ENCODE measurements around the gene FBH1.
"Not testable (repeated sequence)": the region's sequence is repeated elsewhere in the genome, so short reads cannot be mapped to it uniquely, and the experiment has no call there.

The FBH1 gene

GRCh38 chr10:5960070-5960972 is 70.3 kb downstream of the FBH1 start:
- ChIA-PET CTCF (interaction anchor here (1.0 to 1.9 kb wide), 3 partner anchors 54 to 128 kb away, joined by 3 to 8 read pairs (median 6); no protein-coding TSS in a partner anchor), POLR2A (no interaction called here)
- no peak for TF ChIP-seq CTCF (IDR thresholded peaks at IDR 0.05; ENCODE audit: insufficient read depth, low read length, missing control alignments)
- no peak for DNase-seq (ENCODE audit: low read depth, low spot score)
- H3K4me3 ChIP-seq (ENCODE audit: low read depth, low read length), result no peak overlapping the region

GRCh38 chr10:5960973-5961275 is 70.9 kb downstream of the FBH1 start:
- DNase-seq (ENCODE audit: low read depth, low spot score); POLR2A ChIA-PET; H3K4me3 ChIP-seq (ENCODE audit: low read depth, low read length): not testable (repeated sequence)
- CTCF ChIA-PET, result interaction anchor here (1.0 to 2.0 kb wide), 3 partner anchors 16 to 127 kb away, joined by 3 to 6 read pairs (median 4); partner anchors contain the start of gene IL15RA

- POLR2A ChIA-PET, result no interaction called here
- no peak overlapping the region for H3K4me3 ChIP-seq (ENCODE audit: low read depth, low read length)
- no peak for TF ChIP-seq CTCF (IDR thresholded peaks at IDR 0.05; ENCODE audit: insufficient read depth, low read length, missing control alignments)
- CTCF ChIA-PET, result interaction anchor here (1.0 to 2.0 kb wide), 2 partner anchors 16 to 52 kb away, joined by 4 to 6 read pairs; partner anchors contain the start of gene IL15RA
- DNase-seq (ENCODE audit: low read depth, low spot score), result no peak
Observed at GRCh38 chr10:5961405-5962100, 71.5 kb downstream of the FBH1 start.

- DNase-seq (ENCODE audit: low read depth, low spot score); POLR2A ChIA-PET; H3K4me3 ChIP-seq (ENCODE audit: low read depth, low read length): not testable (repeated sequence)
- CTCF ChIA-PET, result interaction anchor here (1.0 to 2.0 kb wide), 2 partner anchors 15 to 439 kb away, joined by 4 read pairs; partner anchors contain the start of gene IL15RA
Observed at GRCh38 chr10:5962358-5962940, 72.4 kb downstream of the FBH1 start.

- POLR2A ChIA-PET, result no interaction called here
- no peak overlapping the region for H3K4me3 ChIP-seq (ENCODE audit: low read depth, low read length)
- no peak for DNase-seq (ENCODE audit: low read depth, low spot score)
- TF ChIP-seq CTCF (IDR thresholded peaks at IDR 0.05; ENCODE audit: insufficient read depth, low read length, missing control alignments), result peak; percentile 5
- CTCF ChIA-PET, result interaction anchor here (1.0 to 2.0 kb wide), 2 partner anchors 14 to 438 kb away, joined by 4 read pairs; partner anchors contain the start of gene IL15RA
Observed at GRCh38 chr10:5963071-5963470, 73.0 kb downstream of the FBH1 start.

- ChIA-PET CTCF (interaction anchor here (1.0 kb wide), 1 partner anchor 438 kb away, joined by 4 read pairs; no protein-coding TSS in a partner anchor), POLR2A (no interaction called here)
- TF ChIP-seq CTCF (IDR thresholded peaks at IDR 0.05; ENCODE audit: insufficient read depth, low read length, missing control alignments), result no peak
- no peak overlapping the region for H3K4me3 ChIP-seq (ENCODE audit: low read depth, low read length)
- no peak for DNase-seq (ENCODE audit: low read depth, low spot score)
Observed at GRCh38 chr10:5963591-5963990, 73.5 kb downstream of the FBH1 start.

GRCh38 chr10:5964736-5965135 is 74.7 kb downstream of the FBH1 start:
- ChIA-PET POLR2A (no interaction called here), CTCF (interaction anchor here (0.9 to 1.2 kb wide), 2 partner anchors 16 to 122 kb away, joined by 3 to 7 read pairs; no protein-coding TSS in a partner anchor)
- no peak overlapping the region for H3K4me3 ChIP-seq (ENCODE audit: low read depth, low read length)
- DNase-seq (ENCODE audit: low read depth, low spot score), result no peak
- no peak for TF ChIP-seq CTCF (IDR thresholded peaks at IDR 0.05; ENCODE audit: insufficient read depth, low read length, missing control alignments)
